ENCODE data around the gene FRMD4A.
"Not testable (repeated sequence)": the region's sequence is repeated elsewhere in the genome, so short reads cannot be mapped to it uniquely, and the experiment has no call there.

Gene FRMD4A

GRCh38 chr10:13795653-13796555 lies 534.8 kb downstream of the FRMD4A start:
- no peak for FAIRE-seq

- no peak for FAIRE-seq
Measured at GRCh38 chr10:13794992-13795612, 535.6 kb downstream of the FRMD4A start.

- no peak for FAIRE-seq
Measured at GRCh38 chr10:13792006-13792405, 538.7 kb downstream of the FRMD4A start.

GRCh38 chr10:13791483-13791882 lies 539.2 kb downstream of the FRMD4A start:
- no peak for FAIRE-seq

DNA sequence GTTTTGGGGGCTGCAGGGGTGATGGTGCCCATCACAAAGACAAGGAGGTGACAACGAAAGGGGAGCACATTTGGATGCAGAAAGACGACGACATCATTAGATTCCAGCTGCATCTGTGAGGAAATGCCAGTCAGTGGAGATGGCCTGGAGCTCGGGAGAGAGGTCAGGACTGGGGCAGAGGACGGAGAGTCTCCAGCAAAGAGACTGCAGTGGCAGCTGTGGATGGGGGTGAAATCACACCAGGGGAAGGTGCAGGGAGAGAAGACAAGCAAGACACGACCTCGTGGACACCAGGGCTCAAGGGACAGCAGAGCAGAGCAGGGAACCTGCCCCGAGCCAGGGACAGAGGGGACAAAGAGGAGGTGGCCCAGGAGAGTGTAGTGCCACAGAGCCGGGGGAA lies 540.5 kb downstream of the FRMD4A start:
- no peak for FAIRE-seq

DNA sequence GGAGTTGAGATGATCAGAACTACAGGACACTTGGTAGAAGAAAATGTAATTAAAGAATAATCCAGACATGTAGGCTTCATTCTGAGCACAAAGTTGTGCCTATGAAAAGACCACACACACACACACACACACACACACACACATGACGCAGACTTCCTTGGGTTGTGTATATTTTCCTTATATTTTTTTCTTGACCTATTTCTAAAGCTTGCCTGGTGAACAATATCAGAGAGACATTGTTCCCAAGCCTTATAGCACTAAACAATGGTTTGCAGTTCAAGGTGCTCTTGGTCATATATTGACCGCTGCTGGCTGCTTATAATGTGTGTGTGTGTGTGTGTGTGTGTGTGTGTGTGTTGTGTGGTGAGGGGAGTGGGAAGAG lies 541.3 kb downstream of the FRMD4A start:
- no peak for FAIRE-seq

GRCh38 chr10:13788711-13789447 lies 541.8 kb downstream of the FRMD4A start:
- FAIRE-seq, result no peak

DNA sequence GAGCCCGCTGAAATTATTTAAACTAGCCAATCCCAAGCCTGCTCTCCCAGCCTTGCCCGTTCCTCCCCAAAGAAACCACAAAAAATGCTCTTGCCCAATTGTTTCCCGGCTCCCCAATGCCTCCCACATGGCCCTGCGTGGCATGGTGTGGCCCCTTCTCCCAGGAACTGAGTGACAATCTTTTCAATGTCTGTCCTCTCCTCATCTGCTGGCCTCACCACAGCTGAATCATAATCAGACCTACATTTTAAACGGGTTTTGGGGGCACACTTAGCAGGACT lies 542.5 kb downstream of the FRMD4A start:
- no peak for FAIRE-seq

DNA sequence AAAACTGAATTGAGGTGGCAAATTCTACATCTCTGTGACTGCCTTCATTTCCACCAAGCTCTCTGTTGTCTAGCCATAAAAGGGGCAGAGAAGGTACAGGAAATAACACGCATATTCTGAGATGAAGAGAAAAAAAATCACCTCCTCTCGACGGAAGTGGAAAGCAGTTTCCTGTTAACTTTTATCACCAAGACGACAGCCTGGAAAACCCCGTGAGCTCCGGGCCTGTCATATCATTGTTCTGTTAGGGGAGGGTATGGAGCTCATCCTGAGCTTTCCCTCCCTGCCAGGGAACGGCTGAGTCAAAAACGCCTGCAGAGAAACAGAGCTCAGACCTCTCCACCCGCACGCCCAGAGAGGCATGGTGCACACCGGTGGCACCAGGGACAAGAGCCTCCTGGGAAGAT lies 543.7 kb downstream of the FRMD4A start:
- FAIRE-seq, result no peak

DNA sequence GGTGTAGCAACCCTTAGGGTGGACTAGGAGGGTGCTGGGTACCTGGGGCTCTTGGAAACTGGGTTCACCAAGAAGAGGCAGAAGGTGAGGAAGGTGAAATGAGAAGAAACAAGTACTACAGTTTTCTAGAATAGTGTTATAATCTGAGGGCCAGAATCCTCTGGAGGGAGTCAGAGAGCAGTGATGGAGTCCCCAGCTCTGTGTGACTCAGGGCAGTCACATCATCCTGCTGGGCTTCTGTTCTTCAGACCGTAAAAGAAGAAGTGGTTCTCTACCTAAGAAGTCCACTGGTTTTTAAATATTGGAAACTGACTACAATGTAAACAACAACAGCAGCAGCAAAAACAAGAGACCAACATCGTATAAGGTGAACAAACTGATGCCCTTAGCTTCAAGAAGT lies 546.7 kb downstream of the FRMD4A start:
- no peak for FAIRE-seq

- no peak for FAIRE-seq
Measured at GRCh38 chr10:13779748-13780147, 551.0 kb downstream of the FRMD4A start.

- not testable (repeated sequence) for FAIRE-seq
Measured at GRCh38 chr10:13778693-13778960, 552.1 kb downstream of the FRMD4A start.

DNA sequence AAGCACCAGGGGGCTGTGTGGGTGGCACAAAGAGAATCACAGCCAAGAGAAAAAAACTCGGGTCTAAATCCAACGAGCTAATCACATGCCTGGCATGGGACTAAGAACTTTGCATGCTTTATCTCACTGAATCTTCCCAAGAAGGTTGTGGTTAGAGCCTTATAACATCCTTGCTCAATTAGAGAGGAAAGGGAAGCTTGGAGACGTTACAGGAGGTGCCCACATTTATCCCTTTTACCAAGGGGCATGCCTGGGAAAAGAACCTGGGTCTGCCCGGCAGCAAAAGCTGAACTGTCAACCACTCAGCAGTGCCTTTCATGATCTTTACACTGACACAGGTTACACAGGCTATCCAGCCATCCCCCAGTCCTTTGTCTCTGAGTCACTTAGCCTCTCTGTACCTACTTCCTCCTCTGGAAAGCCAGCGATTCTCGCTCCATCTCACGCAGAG lies 553.8 kb downstream of the FRMD4A start:
- no peak for FAIRE-seq

DNA sequence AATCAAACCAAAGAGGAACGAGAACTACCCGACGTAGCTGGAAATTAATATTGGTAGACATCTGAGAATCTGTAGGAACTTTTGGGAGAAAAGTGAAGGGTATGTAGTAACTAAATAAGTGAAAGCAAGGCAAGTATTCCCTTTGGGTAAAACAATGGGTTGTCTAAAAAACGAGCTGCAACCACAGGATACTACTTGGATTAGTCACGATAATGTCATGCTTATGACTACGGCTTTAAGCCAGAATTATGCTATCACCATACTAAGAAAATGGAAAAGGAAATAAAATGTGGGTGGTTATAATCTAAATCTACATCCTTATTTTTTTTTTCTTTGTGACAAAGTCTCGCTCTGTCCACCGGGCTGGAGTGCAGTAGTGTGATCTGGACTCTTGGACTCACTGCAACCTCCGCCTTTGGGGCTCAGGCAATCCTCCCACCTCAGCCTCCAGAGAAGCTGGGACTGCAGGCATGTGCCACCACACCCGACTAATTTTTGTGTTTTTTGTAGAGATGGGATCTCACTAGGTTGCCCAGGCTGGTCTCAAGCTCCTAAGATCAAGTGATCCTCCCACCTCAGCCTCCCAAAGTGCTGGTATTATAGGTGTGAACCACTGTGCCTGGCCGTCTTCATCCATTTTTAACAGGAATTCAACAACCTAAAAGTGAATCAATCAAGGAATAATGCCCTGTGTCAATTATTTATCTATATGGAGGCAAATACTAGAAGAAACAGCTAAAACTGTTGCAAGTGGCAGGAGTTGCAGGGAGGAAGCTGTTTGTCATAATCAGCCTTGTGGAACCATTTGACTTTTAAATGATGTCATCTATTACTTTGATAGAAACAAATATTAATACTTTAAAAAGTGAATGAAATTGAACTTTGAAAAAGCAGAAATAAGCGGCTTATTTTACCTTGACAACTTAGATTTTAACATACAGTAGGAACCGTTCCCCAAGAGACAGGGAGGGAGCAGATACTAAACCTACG lies 554.6 kb downstream of the FRMD4A start:
- FAIRE-seq, result no peak

- FAIRE-seq, result no peak
Measured at GRCh38 chr10:13774303-13774893, 556.3 kb downstream of the FRMD4A start.

- FAIRE-seq, result no peak
Measured at GRCh38 chr10:13773496-13774170, 557.1 kb downstream of the FRMD4A start.

GRCh38 chr10:13773043-13773442 lies 557.7 kb downstream of the FRMD4A start:
- no peak for FAIRE-seq

DNA sequence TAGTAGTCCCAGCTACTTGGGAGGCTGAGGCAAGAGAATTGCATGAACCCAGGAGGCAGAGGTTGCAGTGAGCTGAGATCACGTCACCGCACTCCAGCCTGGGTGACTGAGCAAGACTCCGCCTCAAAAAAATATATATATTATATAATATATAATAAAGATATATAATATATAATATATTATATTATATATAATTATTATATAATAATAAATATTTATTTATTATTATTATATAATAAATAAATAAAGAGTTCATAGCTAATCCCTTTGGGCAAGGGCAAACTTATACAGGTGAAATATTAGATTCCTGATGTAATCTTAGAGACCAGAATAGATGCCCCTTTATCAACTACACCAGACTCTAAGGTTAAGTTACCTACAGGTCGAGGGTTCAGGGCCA lies 558.7 kb downstream of the FRMD4A start:
- FAIRE-seq, result no peak

- no peak for FAIRE-seq
Measured at GRCh38 chr10:13770760-13771493, 559.8 kb downstream of the FRMD4A start.

- FAIRE-seq, result no peak
Measured at GRCh38 chr10:13769946-13770345, 560.8 kb downstream of the FRMD4A start.

DNA sequence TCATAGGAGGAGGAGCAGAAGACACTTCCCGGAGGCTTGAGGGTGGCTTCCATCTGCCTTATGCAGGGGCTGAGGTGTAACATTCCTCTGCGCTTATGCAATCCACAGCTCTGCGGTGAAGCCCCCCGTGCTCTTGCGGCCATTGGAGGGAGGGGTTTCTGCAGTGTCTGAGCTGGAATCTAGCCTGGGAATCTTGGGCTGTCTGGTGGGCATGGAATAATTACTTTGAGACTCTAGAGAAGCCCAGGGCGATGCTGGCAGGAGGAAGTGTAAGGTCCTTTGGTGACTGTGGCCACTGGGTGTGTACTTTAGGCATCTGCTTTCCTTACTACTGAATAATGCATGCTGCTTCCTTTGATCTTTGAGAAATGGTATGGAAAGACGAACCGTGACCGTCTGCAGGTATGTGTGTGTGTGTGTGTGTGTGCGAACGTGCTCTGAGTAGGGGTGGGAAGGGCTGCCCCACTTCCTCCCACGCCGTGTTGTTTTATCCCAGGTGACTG lies 563.0 kb downstream of the FRMD4A start:
- FAIRE-seq, result no peak
